ENCODE measurements around the gene GIPR. TPM values are rescaled to one million over a fixed set of nuclear protein-coding genes. Genes with fewer than 3 reads are reported as not detected.

Gene GIPR
- total and polyA plus RNA-seq, 10 of the 15 experiments (the other 5 are each of a cell fraction or from before 2014, with no cell fraction given): 1.7 to 26.3 (median 13.7) TPM

DNA sequence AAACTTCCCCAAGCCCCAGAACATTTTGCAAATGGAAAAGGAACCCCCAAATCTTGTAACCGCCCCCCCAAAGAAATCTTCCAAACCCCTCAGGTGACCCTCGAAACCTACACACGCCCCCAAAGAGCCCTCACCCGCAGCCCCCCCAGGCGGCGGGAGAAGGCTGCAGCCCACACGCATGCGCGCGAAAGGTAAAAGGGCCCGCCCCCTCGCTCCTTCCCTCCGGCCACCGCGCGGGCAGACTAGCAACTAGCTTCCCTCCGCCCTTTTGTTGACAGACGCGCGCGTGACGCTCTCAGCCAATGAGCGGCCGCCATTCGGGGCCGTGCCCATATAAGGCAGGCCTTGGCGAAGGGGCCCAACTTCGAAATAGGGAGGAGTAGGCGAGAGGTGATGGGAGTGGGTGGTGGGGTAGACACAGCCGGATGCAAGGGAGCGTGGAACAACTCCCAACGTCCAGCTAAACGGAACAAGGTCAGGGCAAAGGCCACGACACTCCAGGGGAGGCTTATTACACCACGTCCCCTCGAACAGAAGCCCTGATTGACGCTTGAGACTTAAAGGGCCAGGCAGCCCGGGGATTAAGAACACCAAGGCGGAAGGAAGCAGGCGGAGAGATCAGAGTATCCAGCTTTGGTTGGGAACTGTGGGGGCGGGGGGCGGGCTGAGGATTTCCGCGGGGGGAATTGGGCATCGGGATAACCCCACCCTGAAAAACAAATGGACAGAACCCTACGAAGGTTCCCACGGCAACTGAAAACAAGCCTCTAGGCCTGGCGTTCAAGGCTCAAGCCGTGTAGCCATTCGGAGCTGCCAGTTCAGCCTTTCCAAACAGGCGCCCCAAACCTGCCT is 49.3 kb downstream of the GIPR start (continued):
- TF ChIP-seq CUX1 (IDR thresholded peaks at IDR 0.05; ENCODE audit: insufficient replicate concordance, low read depth, low read length) (no peak), NR2F1 (conservative IDR thresholded peaks at IDR 0.05) (peak; percentile 99), DPF2 (IDR thresholded peaks at IDR 0.05) (peak; percentile 71; the same call in 1 of the 2 replicates), RCOR1 (conservative IDR thresholded peaks at IDR 0.05; ENCODE audit: low read depth, low read length) (no peak), CHD1 (IDR thresholded peaks at IDR 0.05; ENCODE audit: low read depth, low read length) (no peak), TBL1XR1 (IDR thresholded peaks at IDR 0.05; ENCODE audit: low read depth, low read length) (peak; percentile 84), EGR1 (IDR thresholded peaks at IDR 0.05; ENCODE audit: borderline replicate concordance in 1 of 2, low read depth in 2 of 2, low read length in 2 of 2) (peak in 1 of 2 experiments; percentile 50; a peak in 2 of 3 replicates), POLR2AphosphoS5 (IDR thresholded peaks at IDR 0.05; ENCODE audit: low read length) (peak; percentile 66), ZSCAN29 (IDR thresholded peaks at IDR 0.05) (no peak), RUNX3 (IDR thresholded peaks at IDR 0.05; ENCODE audit: low read length) (peak; percentile 41; the same call in 1 of the 2 replicates), KAT2A (conservative IDR thresholded peaks at IDR 0.05; ENCODE audit: control insufficient read depth, low read depth, low read length) (no peak), BRCA1 (IDR thresholded peaks at IDR 0.05; ENCODE audit: low read depth, low read length) (no peak), RAD51 (IDR thresholded peaks at IDR 0.05) (peak; percentile 94), GATAD2B (conservative IDR thresholded peaks at IDR 0.05; ENCODE audit: low read depth) (peak; percentile 32; the same call in 1 of the 2 replicates), E4F1 (IDR thresholded peaks at IDR 0.05; ENCODE audit: borderline replicate concordance, partially characterized antibody) (peak; percentile 61), NFYA (IDR thresholded peaks at IDR 0.05; ENCODE audit: borderline replicate concordance, low read depth, low read length) (no peak), NRF1 (conservative IDR thresholded peaks at IDR 0.05; ENCODE audit: low read depth, low read length) (peak; percentile 85), HCFC1 (IDR thresholded peaks at IDR 0.05; ENCODE audit: low read length) (peak; percentile 12; the same call in 1 of the 2 replicates)
- TF ChIP-seq, protein P1, sequence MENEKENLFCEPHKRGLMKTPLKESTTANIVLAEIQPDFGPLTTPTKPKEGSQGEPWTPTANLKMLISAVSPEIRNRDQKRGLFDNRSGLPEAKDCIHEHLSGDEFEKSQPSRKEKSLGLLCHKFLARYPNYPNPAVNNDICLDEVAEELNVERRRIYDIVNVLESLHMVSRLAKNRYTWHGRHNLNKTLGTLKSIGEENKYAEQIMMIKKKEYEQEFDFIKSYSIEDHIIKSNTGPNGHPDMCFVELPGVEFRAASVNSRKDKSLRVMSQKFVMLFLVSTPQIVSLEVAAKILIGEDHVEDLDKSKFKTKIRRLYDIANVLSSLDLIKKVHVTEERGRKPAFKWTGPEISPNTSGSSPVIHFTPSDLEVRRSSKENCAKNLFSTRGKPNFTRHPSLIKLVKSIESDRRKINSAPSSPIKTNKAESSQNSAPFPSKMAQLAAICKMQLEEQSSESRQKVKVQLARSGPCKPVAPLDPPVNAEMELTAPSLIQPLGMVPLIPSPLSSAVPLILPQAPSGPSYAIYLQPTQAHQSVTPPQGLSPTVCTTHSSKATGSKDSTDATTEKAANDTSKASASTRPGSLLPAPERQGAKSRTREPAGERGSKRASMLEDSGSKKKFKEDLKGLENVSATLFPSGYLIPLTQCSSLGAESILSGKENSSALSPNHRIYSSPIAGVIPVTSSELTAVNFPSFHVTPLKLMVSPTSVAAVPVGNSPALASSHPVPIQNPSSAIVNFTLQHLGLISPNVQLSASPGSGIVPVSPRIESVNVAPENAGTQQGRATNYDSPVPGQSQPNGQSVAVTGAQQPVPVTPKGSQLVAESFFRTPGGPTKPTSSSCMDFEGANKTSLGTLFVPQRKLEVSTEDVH (IDR thresholded peaks at IDR 0.05; ENCODE audit: low read depth, partially characterized antibody): no peak
